Fibroblast of lung (primary cell): ENCODE results near the gene CHN2.

Source experiments
- CTCF ChIP-seq, 2 donors: IDR thresholded peaks in 1 of 2; conservative IDR thresholded peaks in 1 of 2; 1 replicate in 1 of 2; 2 replicates in 1 of 2; pipeline ENCODE4 v1.5.1; 2011 to 2012; ENCODE audit warnings: low read length in 2 of 2, control low read depth in 1 of 2, inconsistent platforms in 1 of 2, low read depth in 1 of 2, mild to moderate bottlenecking in 1 of 2
- EZH2 ChIP-seq: IDR thresholded peaks from 2 replicates; pipeline ENCODE4 v1.5.1; 2012; ENCODE audit warnings: low read length, control low read depth, mild to moderate bottlenecking; ENCODE audit errors: missing control alignments

GRCh38 chr7:29315892-29316270 lies 121.3 kb downstream of the CHN2 start:
- TF ChIP-seq CTCF (conservative IDR thresholded peaks at IDR 0.05 in 1 of 2, IDR thresholded peaks at IDR 0.05 in 1 of 2; ENCODE audit: low read depth in 1 of 2, low read length in 2 of 2) (no peak), EZH2 (no peak)
